LoVo (cell line): ENCODE data around the gene LRRC4B.
"Not testable (repeated sequence)": the region's sequence is repeated elsewhere in the genome, so short reads cannot be mapped to it uniquely, and the experiment has no call there.

Source experiments
- DNase-seq: peaks from one replicate; pipeline ENCODE4 v3.0.0-alpha.2; 2016; ENCODE audit warnings: low spot score

LRRC4B gene

DNA sequence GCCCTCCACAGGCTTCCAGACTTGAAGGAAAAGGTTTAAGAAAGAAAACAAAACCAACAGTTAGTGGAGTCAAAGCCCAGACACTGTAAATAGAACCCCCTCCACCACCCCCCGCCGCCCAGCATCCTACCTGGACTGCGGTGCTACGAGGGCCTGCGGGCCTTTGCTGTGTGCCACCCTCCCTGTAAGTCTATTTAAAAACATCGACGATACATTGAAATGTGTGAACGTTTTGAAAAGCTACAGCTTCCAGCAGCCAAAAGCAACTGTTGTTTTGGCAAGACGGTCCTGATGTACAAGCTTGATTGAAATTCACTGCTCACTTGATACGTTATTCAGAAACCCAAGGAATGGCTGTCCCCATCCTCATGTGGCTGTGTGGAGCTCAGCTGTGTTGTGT lies 85.3 kb downstream of the LRRC4B start:
- no peak for DNase-seq

DNA sequence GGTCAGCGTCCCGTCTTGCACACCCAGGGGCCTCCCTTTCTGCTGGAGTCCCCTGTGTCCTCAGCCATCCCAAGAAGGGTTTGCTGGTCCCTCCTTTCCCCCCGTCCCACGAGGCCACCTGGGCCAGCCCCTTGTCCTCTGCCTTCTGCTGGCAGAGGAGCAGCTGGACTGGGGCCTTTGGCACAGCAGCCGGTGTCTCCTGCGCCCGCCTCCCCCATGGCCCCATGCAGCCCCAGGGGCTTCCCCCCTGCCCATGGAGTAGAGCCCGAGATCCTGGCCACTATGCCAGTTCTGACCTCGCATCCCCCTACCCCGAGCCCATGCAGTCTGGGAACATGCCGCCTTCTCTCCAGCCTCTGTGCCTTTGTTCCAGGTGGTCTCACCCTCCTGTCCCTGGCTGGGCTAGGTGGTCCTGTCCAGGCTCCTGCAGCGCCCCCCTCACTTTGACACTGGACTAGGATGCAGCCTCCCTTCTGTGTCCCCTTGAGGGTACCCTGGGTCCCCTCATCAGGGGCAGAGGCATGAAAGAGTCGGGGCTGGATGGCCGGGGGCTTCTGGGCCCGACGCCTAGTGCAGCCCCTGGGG lies 85.9 kb downstream of the LRRC4B start:
- no peak for DNase-seq

- no peak for DNase-seq
These were observed 86.7 kb downstream of the LRRC4B start for GRCh38 chr19:50481351-50482149.

- no peak for DNase-seq
These were observed 87.7 kb downstream of the LRRC4B start for GRCh38 chr19:50480281-50481111.

- DNase-seq = no peak
These were observed 88.4 kb downstream of the LRRC4B start for GRCh38 chr19:50479761-50480251.

GRCh38 chr19:50478901-50479715 lies 89.1 kb downstream of the LRRC4B start:
- DNase-seq = no peak

DNA sequence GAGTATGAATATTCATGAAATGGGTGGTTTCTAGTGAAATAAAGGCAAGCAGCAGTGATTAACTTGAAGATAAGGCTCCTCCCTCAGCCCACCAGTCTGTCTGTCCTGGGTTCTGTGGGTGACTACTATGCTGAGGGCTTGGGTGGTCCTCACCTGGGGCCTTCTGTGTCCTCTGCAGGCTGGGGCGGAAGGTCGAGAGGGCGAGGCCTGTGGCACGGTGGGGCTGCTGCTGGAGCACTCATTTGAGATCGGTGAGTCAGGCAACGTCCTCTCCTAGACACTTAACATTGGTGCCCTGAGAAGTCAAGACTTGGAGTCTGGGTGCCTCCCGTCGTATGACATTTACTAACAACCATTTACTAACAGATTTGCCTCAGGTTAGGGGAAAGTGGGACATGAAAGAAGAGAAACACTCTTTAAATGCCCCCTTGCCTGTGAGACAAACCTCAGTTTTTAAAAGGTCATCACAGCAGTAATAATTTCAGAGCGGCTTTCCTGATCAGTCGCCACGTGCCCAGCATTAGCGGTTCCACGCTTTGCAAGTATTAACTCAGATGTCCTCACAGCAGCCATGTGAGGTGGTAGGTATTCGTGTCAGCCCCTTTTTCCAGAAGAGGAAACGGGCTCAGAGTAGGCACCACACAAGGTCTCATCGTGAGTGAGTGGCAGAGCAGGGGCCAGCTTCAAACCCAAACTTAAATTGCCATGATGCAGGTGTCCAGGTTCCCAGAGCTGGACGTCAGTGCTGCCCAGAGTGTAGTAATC lies 90.3 kb downstream of the LRRC4B start:
- DNase-seq = no peak

GRCh38 chr19:50476907-50477238 lies 91.4 kb downstream of the LRRC4B start:
- no peak for DNase-seq

GRCh38 chr19:50476224-50476906 lies 91.9 kb downstream of the LRRC4B start, which contains the start of the genes EMC10 and GARIN5A:
Gene EMC10, plus strand, starts transcription at chr19:50476507. Its CDS starts 38 bp downstream, at chr19:50476545.
Gene GARIN5A, minus strand, starts transcription at chr19:50476848. Its CDS starts 460 bp downstream, at chr19:50476388.
- peak; percentile 95 for DNase-seq

GRCh38 chr19:50475736-50476223 lies 92.5 kb downstream of the LRRC4B start:
- DNase-seq = no peak

DNA sequence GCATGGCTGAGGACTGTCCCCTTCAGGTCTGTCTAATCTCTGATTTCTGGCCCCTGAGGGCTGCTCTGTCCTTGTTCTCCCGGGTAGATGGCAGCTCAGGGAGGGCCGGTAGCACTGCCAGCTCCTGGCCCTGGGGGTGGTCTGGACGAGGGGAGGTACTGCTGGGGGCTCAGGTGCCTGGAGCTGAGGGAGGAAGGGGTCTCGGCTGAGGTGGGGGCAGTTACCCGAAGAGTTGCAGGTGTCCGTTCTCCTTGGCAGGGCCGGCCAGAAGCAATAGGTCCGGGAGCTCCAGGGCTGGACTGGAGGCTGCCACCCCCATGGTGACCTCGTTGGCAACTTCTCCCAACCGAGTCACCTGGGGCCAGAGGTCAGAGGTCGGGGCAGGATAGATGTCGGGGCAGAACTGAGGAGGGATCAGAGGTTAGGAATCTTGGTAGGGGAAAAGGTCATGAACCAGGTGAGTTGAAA lies 93.1 kb downstream of the LRRC4B start:
- no peak for DNase-seq

- DNase-seq = not testable (repeated sequence)
These were observed 94.9 kb downstream of the LRRC4B start for GRCh38 chr19:50473336-50473735.

- DNase-seq = no peak
These were observed 99.4 kb downstream of the LRRC4B start for GRCh38 chr19:50468818-50469217.

DNA sequence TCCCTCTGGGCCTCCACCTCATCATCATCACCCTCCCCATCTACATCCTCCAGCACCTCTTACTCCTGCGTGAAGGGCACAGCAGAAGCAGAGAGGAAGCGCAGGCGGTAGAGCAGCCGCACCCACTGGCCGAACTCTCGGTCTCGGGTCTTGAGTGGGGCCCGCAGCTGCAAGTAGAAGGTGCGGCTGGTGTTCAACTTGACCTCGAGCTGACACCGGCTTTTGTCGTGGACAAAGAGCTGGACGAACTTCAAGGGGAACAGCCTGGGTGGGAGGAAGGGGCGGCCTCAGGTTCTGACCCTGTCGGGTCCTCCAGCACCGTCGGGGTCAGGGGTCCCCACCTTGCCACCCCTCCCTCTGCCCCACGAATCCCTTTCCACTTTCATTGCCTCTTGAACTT lies 100.7 kb downstream of the LRRC4B start:
- no peak for DNase-seq
